GM19438 (cell line): Measurements from ENCODE around the gene HTR2A.

Experiments
- ATAC-seq: cut with Tn5 transposase; IDR thresholded peaks from one replicate; pipeline ENCODE4 v1.9.1; 2021; ENCODE audit warnings: low read depth; ENCODE audit not compliant: unreplicated experiment

Gene HTR2A

DNA sequence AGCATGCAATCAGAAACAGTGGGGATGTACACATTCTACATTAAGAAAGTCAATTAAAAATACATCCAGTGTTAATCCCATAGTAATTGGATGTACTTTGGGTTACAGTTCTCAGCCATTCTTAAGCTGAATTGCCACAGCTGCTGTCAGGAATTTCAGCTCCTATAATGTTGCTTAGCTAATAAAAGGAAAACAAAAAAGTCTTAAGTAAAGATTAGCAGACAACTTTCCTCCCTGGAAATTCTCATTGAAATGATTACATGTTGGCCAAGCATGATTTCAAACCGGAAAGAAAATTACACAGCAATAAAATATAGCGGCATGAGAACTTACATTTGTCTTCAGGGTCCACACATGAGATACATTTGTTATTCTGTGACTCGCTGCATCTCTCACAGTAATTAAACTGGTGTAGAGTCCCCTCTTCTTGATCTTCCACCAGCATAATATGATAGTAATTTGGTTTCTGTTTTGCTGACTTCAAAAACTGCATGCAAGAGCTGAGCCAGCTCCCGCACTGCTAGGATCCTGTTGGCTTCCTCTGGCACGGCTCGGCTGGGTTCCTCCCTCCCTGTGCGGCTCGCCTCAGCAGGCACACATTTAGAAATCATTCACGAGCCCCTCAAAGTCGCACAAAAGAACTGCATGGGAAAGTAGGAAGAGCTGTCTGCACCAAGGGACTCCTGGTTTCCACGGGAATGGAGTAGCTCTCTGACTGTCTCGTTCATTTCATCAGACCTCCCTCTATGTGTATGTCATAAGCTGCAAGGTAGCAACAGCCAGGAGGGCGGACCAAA lies at the start of gene HTR2A:
TSS of gene HTR2A (minus strand) at position 713 of the 797 bp plus-strand sequence. CDS start 1,147 bp downstream, outside the sequence.
- no peak for ATAC-seq

DNA sequence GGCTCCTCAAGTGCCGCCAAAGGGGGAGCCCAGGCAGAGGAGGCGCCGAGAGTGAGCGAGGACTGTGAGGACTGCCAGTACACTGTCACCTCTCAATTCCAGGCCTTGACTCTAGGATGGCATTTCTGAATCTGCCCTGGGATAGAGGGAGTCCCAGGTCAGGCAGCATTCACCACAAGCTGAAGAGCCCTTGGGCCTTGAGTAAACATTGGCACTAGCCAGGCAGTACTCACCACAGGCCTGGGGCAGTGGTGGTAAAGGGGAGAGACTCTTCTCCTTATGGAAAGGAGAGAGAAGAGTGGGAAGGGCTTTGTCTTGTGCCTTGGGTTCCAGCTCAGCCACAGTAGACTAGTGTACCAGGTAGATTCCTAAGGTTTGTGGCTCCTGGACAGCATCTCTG lies 39.7 kb upstream of the HTR2A start:
- ATAC-seq, result no peak

DNA sequence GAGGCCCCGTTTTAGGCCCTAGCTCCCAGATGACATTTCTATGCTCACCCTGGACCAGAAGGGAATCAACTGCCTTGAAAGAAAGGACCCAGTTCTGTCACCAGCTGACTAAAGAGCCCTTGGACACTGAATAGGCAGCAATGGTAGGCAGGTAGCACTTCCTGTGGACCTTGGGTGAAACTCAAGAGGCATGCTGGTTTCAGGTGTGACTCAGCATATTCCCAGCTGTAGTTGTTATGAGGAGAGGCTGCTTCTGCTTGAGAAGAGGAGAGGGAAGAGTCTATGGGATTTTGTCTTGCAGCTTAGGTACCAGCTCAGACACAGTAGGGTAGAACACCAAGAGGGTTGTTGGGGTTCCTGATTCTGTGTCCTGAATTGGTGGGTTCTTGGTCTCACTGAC lies 37.9 kb upstream of the HTR2A start:
- ATAC-seq, result no peak

DNA sequence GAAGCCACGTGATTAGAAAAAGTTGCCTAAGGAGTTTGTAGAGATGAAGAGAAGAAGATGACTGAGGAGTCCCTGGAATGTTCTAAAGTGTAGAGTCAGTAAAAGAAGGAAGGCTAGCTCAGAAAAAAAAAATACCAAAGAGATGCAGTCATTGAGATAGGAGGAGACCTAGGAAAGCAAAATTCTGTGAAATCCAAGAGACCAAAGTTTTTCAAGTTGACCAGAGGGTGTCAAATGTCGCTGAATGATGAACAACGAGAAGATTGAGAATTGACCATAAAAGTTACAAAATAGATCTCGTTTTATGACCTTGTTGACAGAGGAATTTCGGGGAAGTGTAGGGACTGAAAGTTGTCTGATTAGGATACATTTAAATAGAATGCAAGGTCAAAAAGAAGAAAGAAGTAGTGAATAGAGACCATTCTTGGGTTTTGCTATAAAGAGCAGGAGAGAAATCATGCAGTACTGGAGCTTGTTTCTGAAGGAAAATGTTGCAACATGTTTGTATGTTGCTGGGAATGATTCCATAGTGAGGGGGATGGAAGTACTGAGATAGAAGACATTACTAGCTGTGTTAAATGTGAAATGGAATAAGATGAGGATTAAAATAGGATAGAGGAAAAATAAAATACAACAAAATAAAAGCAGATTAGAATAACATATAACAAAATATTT lies 30.2 kb upstream of the HTR2A start:
- no peak for ATAC-seq

DNA sequence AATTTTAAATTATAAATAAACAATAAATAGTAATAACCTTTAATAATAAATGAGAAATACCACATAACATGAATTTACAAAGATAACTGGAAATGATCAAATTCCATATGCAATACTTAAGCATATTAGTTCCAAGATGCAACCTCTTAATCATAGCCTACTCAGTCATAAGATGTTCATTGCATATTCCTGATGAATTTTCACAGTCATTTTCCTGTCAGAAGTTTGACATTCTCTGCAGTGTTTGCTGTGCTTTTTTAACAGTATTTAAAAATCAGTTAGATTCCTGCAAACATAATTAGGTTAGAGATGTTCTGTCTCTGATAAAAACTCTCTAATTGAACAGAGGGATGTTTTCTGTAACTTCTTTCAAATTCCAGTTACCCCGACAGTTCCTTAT lies 28.6 kb upstream of the HTR2A start:
- ATAC-seq, result no peak

DNA sequence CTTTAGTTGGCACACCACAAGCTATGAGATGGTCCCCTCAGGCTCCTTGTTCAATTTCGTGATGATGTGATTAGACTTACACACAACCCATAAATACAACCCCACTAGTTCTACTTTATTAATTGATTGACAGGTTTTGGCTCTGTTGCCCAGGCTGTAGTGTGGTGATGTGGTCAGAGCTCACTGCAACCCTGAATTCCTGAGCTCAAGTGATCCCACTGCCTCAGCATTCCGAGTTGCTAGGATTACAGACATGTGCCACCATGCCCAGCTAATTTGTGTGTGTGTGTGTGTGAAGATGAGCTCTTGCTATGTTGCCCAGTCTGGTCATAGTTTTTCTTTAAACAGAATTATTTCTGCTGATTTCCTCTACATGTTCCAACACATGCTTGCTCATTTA lies 17.5 kb upstream of the HTR2A start:
- ATAC-seq, result no peak

DNA sequence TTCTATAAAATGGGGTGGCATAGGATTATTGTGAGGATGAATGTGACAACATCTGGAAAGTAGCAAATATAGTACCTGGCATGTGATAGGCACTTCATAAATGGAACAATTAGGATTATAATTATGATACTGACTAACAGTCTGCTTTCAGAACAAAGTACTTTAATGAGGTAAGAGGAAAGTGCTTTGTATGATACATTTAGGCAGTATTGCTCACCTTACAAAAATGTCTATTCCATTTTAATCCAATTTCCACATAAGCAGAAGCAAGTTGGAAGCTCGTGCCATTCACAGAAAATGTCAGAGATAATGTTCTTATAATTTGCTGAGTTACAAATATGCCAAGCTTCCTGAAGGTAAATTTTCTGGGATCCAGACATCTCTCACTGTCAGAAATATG lies 16.9 kb upstream of the HTR2A start:
- ATAC-seq, result no peak

DNA sequence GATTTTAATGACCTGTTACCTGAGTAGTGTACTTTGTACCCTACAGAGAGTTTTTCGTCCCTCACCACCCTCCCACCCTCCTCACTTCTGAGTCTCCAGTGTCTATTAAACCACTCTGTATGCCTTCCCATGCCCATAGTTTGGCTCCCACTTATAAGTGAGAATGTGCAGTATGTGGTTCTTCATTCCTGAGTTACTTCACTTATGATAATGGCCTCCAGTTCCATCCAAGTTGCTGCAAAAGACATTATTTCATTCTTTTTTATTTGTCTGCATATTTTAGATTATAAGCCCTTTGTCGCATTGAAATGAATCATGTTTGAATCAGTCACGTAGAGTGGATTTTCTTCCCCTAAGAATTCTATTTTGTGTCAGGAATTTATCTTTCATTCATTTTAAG lies 12.2 kb upstream of the HTR2A start:
- ATAC-seq, result no peak

DNA sequence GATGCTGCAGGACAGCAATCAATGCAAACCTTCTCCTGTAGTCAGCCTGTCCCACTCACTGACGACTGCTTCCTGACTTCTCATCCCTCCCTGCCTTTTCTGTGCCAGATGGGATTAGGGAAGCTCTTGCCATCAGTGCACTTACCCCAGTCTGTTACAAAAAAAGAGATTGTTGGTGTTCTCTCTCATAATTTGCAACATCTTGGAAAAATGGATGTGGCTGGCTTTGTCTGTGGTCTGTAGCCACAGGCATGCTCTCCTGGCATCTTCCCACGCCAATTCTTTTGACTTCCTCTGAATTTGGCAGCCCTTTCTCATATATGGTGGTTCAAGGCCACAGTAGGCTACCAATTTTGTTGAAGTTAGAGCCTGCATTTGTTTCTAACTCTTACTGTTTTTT lies 11.6 kb upstream of the HTR2A start:
- no peak for ATAC-seq

DNA sequence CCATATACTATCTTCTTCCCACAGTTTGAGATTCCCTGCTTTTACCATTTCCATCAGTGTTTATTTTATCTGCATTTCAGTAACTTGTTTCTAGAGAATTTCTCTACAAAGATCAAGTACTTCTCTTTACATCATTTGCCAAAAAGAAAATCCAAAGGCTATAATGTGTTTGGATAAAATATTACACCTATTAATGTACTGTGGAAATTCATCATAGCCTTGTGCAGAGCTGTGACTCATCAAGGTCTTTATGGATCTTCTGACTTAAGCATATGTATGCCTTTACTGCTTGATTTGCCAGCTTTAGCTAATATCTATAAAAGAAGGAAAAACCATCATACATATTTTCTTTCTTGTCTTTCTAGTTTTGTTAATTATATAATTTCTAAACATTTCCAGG lies 9.6 kb upstream of the HTR2A start:
- ATAC-seq, result no peak

GRCh38 chr13:46905249-46905648 lies 8.4 kb upstream of the HTR2A start:
- no peak for ATAC-seq

DNA sequence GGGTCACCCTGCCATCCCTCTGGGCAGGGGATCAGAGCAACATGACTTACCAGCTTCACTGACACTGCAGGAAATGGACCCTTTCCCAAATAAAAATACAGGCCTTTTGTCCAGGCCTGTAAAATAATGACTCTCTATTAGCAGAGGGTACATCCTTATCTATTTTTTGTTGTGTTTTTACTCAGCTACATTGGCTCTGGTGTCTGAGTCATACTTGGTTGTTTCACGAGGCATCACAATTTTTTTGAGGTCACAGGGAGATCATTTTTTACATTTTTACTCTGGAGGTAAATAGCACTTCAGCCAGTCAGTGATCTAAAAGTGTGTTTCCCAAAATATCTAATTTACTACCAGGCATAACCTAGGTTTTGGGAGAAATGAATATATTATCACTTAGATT lies 6.9 kb upstream of the HTR2A start:
- ATAC-seq, result no peak

- ATAC-seq, result no peak
These were observed 4.9 kb upstream of the HTR2A start for GRCh38 chr13:46901721-46902120.

GRCh38 chr13:46899801-46900200 lies 2.9 kb upstream of the HTR2A start:
- no peak for ATAC-seq

DNA sequence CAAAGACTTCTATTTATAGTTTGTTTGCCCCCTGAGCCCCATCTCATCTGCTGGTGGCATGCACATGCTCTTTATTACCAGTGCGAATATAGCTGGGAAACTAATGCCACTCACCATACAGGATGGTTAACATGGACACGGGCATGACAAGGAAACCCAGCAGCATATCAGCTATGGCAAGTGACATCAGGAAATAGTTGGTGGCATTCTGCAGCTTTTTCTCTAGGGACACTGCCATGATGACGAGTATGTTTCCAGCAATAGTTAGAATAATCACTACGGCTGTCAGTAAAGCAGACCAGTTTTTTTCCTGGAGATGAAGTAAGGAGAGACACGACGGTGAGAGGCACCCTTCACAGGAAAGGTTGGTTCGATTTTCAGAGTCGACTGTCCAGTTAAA lies 1.5 kb downstream of the HTR2A start:
- no peak for ATAC-seq

- ATAC-seq, result no peak
These were observed 2.3 kb downstream of the HTR2A start for GRCh38 chr13:46894568-46894967.

DNA sequence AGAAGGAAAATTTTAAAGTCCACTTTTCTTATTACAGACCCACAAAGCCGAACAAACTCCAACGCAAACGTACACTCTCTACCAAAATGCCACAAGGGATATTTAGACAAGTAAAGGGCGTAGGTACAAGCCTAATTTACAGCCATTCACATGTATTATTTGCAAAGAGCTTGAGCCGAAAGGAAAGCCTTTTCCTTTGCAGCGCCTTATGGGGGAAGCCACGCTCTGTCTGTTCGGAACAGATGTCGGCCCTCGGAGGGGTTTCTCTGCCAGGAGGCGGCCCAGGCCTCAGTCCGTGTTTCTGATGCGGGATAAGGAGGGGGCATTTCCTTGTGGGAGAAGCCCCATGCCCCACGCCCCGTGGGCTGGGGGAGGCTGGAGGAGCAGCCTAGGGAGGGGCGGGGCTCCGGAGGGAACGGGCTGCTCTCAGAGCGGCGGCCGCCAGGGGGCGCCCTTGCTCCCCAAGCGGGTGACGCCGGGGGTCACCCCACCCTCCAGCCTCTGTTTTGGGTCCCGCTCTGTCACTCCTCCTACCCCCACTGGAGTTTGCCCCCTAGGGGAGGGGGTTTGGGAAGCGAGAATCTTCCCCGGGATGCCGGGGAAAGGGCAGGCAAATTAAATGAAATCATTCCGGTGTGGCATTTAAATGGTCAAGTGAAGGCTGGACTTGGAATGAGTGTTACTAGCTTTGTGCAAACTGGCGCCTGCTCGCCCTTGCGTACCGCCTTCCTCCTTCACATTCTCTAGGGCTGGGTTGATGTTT lies 2.9 kb downstream of the HTR2A start:
- ATAC-seq, result peak; percentile 94

- ATAC-seq, result no peak
These were observed 3.6 kb downstream of the HTR2A start for GRCh38 chr13:46893221-46893740.

DNA sequence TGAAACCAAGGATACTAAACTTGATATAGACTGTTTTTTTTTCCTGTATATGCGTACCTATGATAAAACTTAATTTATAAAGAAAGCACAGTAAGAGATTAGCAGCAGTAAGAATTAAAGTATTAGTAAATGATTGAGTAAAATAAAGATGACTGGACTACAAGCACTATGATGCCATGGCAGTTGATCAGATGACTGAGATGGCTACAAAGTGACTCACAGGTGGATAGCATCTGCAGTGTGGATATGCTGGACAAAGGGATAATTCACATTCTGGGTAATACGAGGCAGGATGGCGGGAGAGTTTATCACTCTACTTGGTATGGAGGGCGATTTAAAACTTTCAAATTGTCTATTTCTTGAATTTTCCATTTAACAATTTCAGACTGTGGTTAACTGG lies 11.8 kb downstream of the HTR2A start:
- ATAC-seq, result no peak

DNA sequence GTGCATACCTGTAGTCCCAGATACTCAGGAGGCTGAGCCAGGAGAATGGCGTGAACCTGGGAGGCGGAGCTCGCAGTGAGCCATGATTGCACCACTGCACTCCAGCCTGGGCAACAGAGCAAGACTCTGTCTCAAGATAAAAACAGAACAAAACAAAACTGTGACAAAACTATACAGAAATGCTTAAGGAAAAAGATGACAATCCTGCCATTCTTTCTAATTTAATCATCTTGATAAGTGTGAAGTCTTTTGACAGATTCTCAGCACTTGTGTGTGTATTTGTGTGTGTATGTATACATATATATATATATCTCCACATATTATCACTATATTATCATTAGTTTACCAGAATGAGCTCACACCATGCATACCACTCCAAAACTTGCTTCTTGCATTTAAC lies 12.3 kb downstream of the HTR2A start:
- ATAC-seq, result no peak

DNA sequence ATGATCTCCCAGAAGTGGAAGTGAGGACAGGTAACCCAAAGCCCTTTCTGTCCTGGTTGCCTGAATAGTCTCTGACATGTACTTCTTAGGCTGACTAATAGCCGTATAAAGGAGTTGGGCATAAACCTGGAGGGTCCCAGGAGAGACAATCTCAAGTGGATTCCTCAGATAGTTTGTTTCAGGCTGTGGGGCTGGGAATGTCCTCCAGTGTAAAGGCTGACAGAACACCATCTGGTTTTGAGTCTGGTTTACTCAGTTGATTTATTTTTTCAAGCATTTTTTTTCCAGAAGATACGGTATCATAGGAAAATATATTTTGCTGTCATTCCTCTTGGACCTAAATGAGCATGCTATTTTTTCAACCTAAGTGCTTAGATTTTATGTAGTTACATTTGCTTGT lies 15.2 kb downstream of the HTR2A start:
- no peak for ATAC-seq
